Testis (tissue), 3 donors: ENCODE results near the gene EVI5. TPM values are rescaled to one million over a fixed set of nuclear protein-coding genes. Genes with fewer than 3 reads are reported as not detected.
"Not testable (repeated sequence)": the region's sequence is repeated elsewhere in the genome, so short reads cannot be mapped to it uniquely, and the experiment has no call there.

Experiments used
- DNase-seq: peaks from one replicate; pipeline ENCODE4 v3.0.0-alpha.2; 2019
- H3K27ac ChIP-seq, 2 donors: fragments of 200-600 bp; sonication (generic); one replicate each; pipeline ENCODE4 v1.5.1; 2019
- H3K27me3 ChIP-seq: fragments of 200-600 bp; sonication (generic); one replicate; pipeline ENCODE4 v1.5.1; 2019
- H3K36me3 ChIP-seq: fragments of 200-600 bp; sonication (generic); one replicate; pipeline ENCODE4 v1.5.1; 2017; ENCODE audit warnings: low read depth; ENCODE audit errors: missing control alignments
- H3K4me1 ChIP-seq: fragments of 200-600 bp; sonication (generic); one replicate; pipeline ENCODE4 v1.5.1; 2019
- H3K4me3 ChIP-seq, 2 donors: fragments of 200-600 bp; sonication (generic); one replicate each; pipeline ENCODE4 v1.5.1; 2017 to 2019
- H3K9me3 ChIP-seq: fragments of 200-600 bp; sonication (generic); one replicate; pipeline ENCODE4 v1.5.1; 2017
- POLR2A ChIP-seq: fragments of 450-650 bp; IDR thresholded peaks from one replicate; pipeline ENCODE4 v1.6.1; 2017; ENCODE audit warnings: antibody characterized with exemption, mild to moderate bottlenecking, moderate library complexity
- WGBS, 2 donors: methylation state at CpG; one replicate each; pipeline ENCODE4 v1.1.5; 2018; 5-methylcytosine and 5-hydroxymethylcytosine counted together
- intact Hi-C: fragments of 100-400 bp; cut with DNase I; formaldehyde crosslinking; loops from one replicate; pipeline ENCODE4 v1.15.1; 2023; ENCODE audit warnings: low total_unique reads
- polyA plus RNA-seq: library from polyadenylated mRNA; stranded (reverse); fragments of 350-450 nt; fragmentation: Illumina TruSeq; extraction: RNeasy Lipid Tissue Mini Kit (QIAGEN cat#74804); gene quantifications from one replicate; pipeline ENCODE4 v1.2.3, GENCODE V29; 2014; ENCODE audit warnings: low read depth, low replicate concordance; ENCODE audit not compliant: insufficient read depth
- total RNA-seq, 2 donors: library from RNA; depleted of rRNA; stranded (reverse); fragments of >200 nt; gene quantifications; one replicate each; pipeline ENCODE4 v1.2.3, GENCODE V29; 2016
- TF ChIP-seq, protein P1 (sequence below), 3 experiments: fragments of 450-650 bp in 2 of 3; fragments of 200-600 bp in 1 of 3; sonication (generic) in 1 of 3; IDR thresholded peaks; one replicate each; pipeline ENCODE4 v1.5.1; 2016 to 2019; ENCODE audit warnings: antibody characterized with exemption in 3 of 3, mild to moderate bottlenecking in 2 of 3, moderate library complexity in 1 of 3

Gene EVI5
- total and polyA plus RNA-seq, 3 donors from 2014 or later, result 27.0 to 73.9 (median 58.7) TPM

DNA sequence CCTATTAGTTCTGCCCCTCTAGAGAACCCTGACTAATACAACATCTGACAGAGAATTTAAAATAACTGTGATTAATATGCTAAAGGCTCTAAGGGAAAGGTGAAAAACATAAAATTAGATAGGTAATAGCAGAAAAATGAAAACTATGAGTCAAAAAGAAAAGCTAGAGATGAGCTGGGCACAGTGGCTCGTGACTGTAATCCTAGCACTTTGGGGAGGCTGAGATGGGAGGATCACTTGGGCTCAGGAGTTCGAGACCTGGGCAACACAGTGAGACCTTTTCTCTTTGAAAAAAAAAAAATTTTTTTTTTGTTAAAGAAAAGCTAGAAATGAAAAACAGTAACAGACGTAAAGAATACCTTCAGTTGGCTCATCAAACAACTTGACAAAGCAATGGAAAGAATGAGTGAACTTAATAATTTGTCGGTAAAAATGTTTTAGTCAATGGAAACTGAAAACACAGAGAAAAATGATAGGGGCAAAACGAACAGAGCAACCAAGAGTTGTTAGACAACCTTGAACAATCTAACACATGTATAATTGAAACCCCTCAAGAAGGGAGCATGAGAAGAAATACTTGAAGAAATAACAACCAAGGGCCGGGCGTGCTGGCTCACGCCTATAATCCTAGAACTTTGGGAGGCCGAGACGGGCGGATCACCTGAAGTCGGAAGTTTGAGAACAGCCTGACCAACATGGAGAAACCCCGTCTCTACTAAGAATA lies 165.3 kb downstream of the EVI5 start:
- TF ChIP-seq POLR2A, result no peak
- TF ChIP-seq, protein P1, sequence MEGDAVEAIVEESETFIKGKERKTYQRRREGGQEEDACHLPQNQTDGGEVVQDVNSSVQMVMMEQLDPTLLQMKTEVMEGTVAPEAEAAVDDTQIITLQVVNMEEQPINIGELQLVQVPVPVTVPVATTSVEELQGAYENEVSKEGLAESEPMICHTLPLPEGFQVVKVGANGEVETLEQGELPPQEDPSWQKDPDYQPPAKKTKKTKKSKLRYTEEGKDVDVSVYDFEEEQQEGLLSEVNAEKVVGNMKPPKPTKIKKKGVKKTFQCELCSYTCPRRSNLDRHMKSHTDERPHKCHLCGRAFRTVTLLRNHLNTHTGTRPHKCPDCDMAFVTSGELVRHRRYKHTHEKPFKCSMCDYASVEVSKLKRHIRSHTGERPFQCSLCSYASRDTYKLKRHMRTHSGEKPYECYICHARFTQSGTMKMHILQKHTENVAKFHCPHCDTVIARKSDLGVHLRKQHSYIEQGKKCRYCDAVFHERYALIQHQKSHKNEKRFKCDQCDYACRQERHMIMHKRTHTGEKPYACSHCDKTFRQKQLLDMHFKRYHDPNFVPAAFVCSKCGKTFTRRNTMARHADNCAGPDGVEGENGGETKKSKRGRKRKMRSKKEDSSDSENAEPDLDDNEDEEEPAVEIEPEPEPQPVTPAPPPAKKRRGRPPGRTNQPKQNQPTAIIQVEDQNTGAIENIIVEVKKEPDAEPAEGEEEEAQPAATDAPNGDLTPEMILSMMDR (IDR thresholded peaks at IDR 0.05), result no peak
- H3K27ac ChIP-seq, result no peak overlapping the region
- DNase-seq, result no peak
- H3K36me3 ChIP-seq, result no peaks in the 10 kb centered on the region
- H3K4me1 ChIP-seq, result no peaks in the 10 kb centered on the region
- no peaks in the 10 kb centered on the region for H3K9me3 ChIP-seq
- H3K27me3 ChIP-seq, result no peaks in the 10 kb centered on the region
- no peak overlapping the region for H3K4me3 ChIP-seq
- intact Hi-C loops, result no loop called here
- WGBS, 2 donors, result 89 to 92% methylated on average over 12 to 13 of the region's 13 CpGs

DNA sequence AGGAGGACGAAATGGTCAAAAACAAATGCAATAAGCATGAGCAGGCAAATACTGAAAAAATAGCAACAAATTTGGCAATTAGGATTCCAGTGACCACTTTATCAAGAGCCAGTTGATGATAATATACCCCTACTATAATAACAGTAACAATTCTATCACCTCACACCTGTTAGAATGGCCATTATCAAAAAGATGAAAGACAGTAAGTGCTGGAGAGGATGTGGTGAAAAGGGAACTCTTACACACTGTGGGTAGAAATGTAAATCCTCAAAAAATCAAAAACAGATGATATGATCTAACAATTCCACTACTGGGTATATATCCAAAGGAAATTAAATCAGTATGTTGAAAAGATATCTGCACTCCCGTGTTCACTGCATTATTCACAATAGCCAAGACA lies 183.9 kb downstream of the EVI5 start:
- intact Hi-C loops, result no loop called here

DNA sequence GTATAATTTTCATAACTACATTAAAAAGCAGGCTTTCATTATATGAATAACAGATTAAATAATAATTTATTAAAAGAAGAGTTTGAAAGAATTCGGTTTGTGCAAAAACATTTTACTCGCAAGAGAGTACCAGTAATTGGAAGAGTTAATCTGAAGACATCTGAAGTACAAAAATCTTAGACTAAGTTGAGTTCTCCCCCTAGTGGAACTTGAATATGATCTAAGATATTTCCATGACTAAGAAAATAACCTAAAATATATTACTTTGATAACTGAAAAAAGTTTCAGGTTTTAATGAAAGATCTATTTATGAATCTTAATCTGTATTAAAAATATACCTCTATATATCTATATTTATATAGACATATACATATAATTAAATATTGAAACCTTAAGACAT lies 185.7 kb downstream of the EVI5 start:
- no peaks in the 10 kb centered on the region for H3K36me3 ChIP-seq
- WGBS, 2 donors, result 63 to 66% methylated on average over 2 of the region's 2 CpGs
- no peaks in the 10 kb centered on the region for H3K4me1 ChIP-seq
- intact Hi-C loops, result no loop called here
- H3K27me3 ChIP-seq, result no peaks in the 10 kb centered on the region
- no peak for DNase-seq
- H3K9me3 ChIP-seq, result no peaks in the 10 kb centered on the region
- H3K27ac ChIP-seq, result no peak overlapping the region
- no peak overlapping the region for H3K4me3 ChIP-seq
- no peak for TF ChIP-seq POLR2A
- TF ChIP-seq, protein P1 (IDR thresholded peaks at IDR 0.05), result peak in 1 of 3 experiments; percentile 24

More for the DNA sequence above, 183.9 kb downstream of the EVI5 start:
- no peaks in the 10 kb centered on the region for H3K4me1 ChIP-seq
- WGBS, 2 donors, result 81 to 82% methylated on average over 2 of the region's 2 CpGs
- no peak overlapping the region for H3K27ac ChIP-seq
- TF ChIP-seq POLR2A, result no peak
- TF ChIP-seq, protein P1 (IDR thresholded peaks at IDR 0.05), result no peak
- H3K27me3 ChIP-seq, result no peaks in the 10 kb centered on the region
- no peak for DNase-seq
- H3K9me3 ChIP-seq, result no peaks in the 10 kb centered on the region
- H3K36me3 ChIP-seq, result no peaks in the 10 kb centered on the region
- no peak overlapping the region for H3K4me3 ChIP-seq

DNA sequence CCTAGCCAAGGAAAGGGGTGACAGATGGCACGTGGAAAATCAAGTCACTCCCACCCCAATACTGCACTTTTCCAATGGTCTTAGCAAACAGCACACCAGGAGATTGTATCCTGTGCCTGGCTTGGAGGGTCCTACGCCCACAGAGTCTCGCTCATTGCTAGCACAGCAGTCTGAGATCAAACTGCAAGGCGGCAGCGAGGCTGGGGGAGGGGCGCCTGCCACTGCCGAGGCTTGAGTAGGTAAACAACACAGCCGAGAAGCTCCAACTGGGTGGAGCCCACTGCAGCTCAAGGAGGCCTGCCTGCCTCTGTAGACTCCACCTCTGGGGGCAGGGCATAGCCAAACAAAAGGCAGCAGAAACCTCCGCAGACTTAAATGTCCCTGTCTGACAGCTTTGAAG lies 195.5 kb downstream of the EVI5 start:
- intact Hi-C loops, H3K27ac ChIP-seq, DNase-seq, H3K36me3 ChIP-seq, H3K4me3 ChIP-seq, H3K27me3 ChIP-seq, H3K9me3 ChIP-seq, H3K4me1 ChIP-seq: not testable (repeated sequence)
- 79 to 86% methylated on average over 7 to 9 of the region's 9 CpGs for WGBS, 2 donors

DNA sequence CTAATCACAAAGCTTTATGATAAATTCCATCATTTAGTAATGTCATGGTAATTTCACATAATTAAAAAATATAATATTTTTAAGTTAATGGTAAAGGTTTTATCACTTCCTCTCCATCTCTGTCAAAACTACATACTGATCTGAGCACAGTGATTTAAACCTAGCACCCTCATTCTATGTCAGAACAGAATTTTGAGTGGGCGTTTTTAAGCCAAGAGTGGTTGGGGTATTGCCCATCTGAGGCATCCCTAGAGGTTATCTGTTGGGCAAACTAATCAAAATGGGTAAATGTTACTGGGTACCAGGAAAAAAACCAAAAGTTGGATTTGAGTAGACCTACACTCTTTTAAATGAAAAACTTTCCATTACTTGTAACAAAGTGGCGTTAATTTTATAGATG lies 197.5 kb downstream of the EVI5 start:
- Histone ChIP-seq H3K9me3 (no peaks in the 10 kb centered on the region), H3K27me3 (no peaks in the 10 kb centered on the region), H3K27ac (no peak overlapping the region), H3K36me3 (no peaks in the 10 kb centered on the region), H3K4me3 (no peak overlapping the region), H3K4me1 (no peaks in the 10 kb centered on the region)
- TF ChIP-seq, protein P1 (IDR thresholded peaks at IDR 0.05), result no peak
- TF ChIP-seq POLR2A, result no peak
- no peak for DNase-seq
- intact Hi-C loops, result no loop called here
- 97 to 98% methylated on average over 2 of the region's 2 CpGs for WGBS, 2 donors
